Motor neuron (in vitro differentiated cells): ENCODE results near the gene CNGA3. TPM values are rescaled to one million over a fixed set of nuclear protein-coding genes. Genes with fewer than 3 reads are reported as not detected.
"Not testable (repeated sequence)": the region's sequence is repeated elsewhere in the genome, so short reads cannot be mapped to it uniquely, and the experiment has no call there.

Experiments used
- ATAC-seq, 8 experiments: fragments of 200-7000 bp; cut with Tn5 transposase; replicated peaks in 6 of 8; 2 replicates each; pipeline ENCODE4 v1.8.0; 2021; ENCODE audit warnings: mild to moderate bottlenecking in 8 of 8, moderate library complexity in 8 of 8
- H3K27ac ChIP-seq, 2 donors: fragments of 250-450 bp; sonication (Bioruptor Pico); 2 replicates each; pipeline ENCODE4 v1.9.0; 2021; ENCODE audit warnings: antibody characterized with exemption in 2 of 2, mild to moderate bottlenecking in 2 of 2, moderate library complexity in 1 of 2
- H3K4me1 ChIP-seq, 2 donors: fragments of 250-450 bp; sonication (Bioruptor Pico); replicated peaks in 1 of 2; 2 replicates each; pipeline ENCODE4 v1.6.1; 2021; ENCODE audit warnings: antibody characterized with exemption in 2 of 2, mild to moderate bottlenecking in 2 of 2, moderate library complexity in 1 of 2
- H3K4me3 ChIP-seq, 5 donors: fragments of 250-450 bp; sonication (Bioruptor Pico); 2 replicates each; pipeline ENCODE4 v1.9.0; 2021; ENCODE audit warnings: antibody characterized with exemption in 5 of 5, mild to moderate bottlenecking in 5 of 5, moderate library complexity in 4 of 5
- WGBS, 10 experiments: fragments of 450-650 bp; shearing (Covaris generic); methylation state at CpG; one replicate each; pipeline ENCODE4 v1.0.0; 2022; 5-methylcytosine and 5-hydroxymethylcytosine counted together
- in situ Hi-C, 9 experiments: fragments of 400-800 bp; cut with MboI; loops; one replicate each; pipeline ENCODE4 v1.15.0; 2021; ENCODE audit warnings: low sequenced_read_pairs in 9 of 9, low pct_unique_long_range_greater_than_20kb in 2 of 9; ENCODE audit not compliant: unreplicated experiment in 9 of 9
- total RNA-seq, 8 experiments: library from RNA; unstranded; fragments of 300-600 nt; gene quantifications; 2 replicates each; pipeline versions ENCODE4 v1.2.3 to v1.2.4, GENCODE V29; 2022

The CNGA3 gene
- total RNA-seq, 8 experiments from 2014 or later, result 1.1 to 13.5 (median 3.1) TPM

GRCh38 chr2:98311090-98311489, 35.2 kb upstream of the CNGA3 start:
- in situ Hi-C loops, result no loop called here
- Histone ChIP-seq H3K4me1 (peaks cover 6 to 11% of the 10 kb centered on the region in 2 donors), H3K4me3 (no peak overlapping the region), H3K27ac (no peak overlapping the region)
- ATAC-seq, result no peak
- WGBS, 10 experiments, result 20 to 100% (median 80%) methylated on average over 1 to 3 of the region's 3 CpGs

- in situ Hi-C loops, result no loop called here
- H3K4me3 ChIP-seq, result no peak overlapping the region
- WGBS, 10 experiments, result 49 to 100% (median 95%) methylated on average over 1 to 12 of the region's 33 CpGs
- no peak overlapping the region for H3K27ac ChIP-seq
- ATAC-seq, result no peak
- H3K4me1 ChIP-seq, result peaks cover 6 to 11% of the 10 kb centered on the region in 2 donors
Measured at GRCh38 chr2:98311771-98312545, 34.3 kb upstream of the CNGA3 start.

DNA sequence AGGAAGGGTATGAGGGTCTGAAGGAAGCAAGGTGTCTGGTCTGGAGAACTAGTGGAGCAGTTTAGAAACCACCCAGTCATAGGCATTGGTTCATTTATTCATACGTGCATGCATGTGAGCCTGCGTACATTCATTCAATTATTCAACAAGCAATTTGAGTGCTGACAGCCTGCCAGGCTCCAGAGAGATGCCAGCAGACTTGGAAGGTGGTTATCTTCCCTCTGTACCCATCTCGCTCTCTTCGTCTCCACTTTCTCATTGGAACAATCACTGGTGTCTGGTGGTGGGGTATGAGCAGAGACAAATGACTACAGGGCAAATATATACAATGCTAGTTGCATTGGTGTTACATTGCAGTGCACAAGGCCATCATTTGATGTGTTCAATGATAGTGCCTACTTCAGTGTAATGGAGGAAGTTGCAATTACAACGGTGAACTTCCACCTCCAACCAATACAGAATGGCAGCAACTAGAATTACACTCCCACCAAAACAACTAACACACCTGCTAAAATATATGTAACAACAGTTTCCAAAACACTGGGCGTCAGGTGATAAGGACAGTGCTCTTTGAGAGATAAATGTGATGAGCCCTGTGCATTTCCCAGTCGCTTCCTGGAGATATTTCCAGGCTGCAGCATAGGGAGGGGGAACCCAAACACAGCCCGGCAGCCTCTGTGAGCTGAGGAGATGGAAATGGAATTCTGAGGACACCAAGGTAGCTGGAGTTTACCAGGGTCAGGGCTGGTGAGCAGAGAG, 32.6 kb upstream of the CNGA3 start:
- in situ Hi-C loops, result no loop called here
- H3K27ac ChIP-seq, result no peak overlapping the region
- H3K4me3 ChIP-seq, result no peak overlapping the region
- ATAC-seq, result peak in 1 of 8 experiments; percentile 23
- WGBS, 10 experiments, result 40 to 100% (median 92%) methylated on average over 2 to 5 of the region's 8 CpGs; no CpG with 5 or more reads in 1 of the 10 experiments
- H3K4me1 ChIP-seq, result peaks cover 6 to 8% of the 10 kb centered on the region in 2 donors

DNA sequence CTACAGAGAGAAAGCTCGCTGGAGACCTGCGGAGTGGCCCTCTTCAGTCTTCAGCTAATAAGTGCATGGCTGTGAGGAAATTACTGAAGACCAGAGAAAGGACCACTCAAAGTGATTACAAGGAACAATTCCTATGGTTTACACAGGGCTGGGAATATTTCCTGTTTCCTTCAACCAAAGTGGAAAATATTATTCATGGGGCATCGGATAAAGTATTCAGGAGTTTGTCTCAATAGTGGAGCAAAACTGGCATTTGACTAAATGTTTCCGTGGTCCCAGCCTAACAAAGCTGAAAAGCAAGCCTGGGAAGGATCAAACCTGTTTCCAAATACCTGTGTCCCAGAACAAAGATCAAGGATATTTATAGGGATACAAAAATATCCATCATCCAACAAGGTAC, 32.0 kb upstream of the CNGA3 start:
- Histone ChIP-seq H3K4me1 (peaks cover 6 to 7% of the 10 kb centered on the region in 2 donors), H3K4me3 (no peak overlapping the region), H3K27ac (no peak overlapping the region)
- in situ Hi-C loops, result no loop called here
- no peak for ATAC-seq
- WGBS, 10 experiments, result 67 to 100% (median 85%) methylated on average over 1 to 4 of the region's 4 CpGs; no CpG with 5 or more reads in 2 of the 10 experiments

GRCh38 chr2:98315957-98316356, 30.3 kb upstream of the CNGA3 start:
- Histone ChIP-seq H3K4me3 (no peak overlapping the region), H3K4me1 (no peaks in the 10 kb centered on the region), H3K27ac (no peak overlapping the region)
- no peak for ATAC-seq
- 56 to 100% (median 100%) methylated on average over 1 to 2 of the region's 2 CpGs; no CpG with 5 or more reads in 2 of the 10 experiments for WGBS, 10 experiments
- in situ Hi-C loops, result no loop called here

DNA sequence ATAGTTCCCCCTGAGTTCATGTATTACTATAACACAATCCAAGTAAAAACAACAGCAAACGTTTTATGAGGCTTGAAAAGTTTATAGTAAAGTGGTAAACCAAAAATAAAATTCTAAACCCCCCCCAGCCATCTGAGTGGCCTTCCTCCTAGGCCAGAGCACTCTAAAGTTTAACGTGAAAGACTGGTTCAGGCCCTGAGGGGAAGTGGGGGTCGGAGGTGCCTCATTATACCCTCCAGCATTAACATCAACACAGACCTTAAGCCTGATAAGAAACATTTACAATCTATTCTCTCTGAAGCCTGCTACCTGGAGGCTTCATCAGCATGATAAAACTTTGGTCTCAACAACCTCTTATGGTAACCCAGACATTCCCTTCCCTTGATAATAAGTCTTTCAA, 29.0 kb upstream of the CNGA3 start:
- in situ Hi-C loops, result no loop called here
- no peak for ATAC-seq
- H3K4me3 ChIP-seq, result no peak overlapping the region
- H3K4me1 ChIP-seq, result no peaks in the 10 kb centered on the region
- no peak overlapping the region for H3K27ac ChIP-seq
- 0 to 44% (median 17%) methylated on average over 1 to 3 of the region's 3 CpGs; no CpG with 5 or more reads in 3 of the 10 experiments for WGBS, 10 experiments

- ATAC-seq, H3K4me3 ChIP-seq, in situ Hi-C loops, H3K4me1 ChIP-seq, H3K27ac ChIP-seq: not testable (repeated sequence)
- WGBS, 10 experiments, result 50 to 100% (median 91%) methylated on average over 2 to 3 of the region's 3 CpGs; no CpG with 5 or more reads in 2 of the 10 experiments
Measured at GRCh38 chr2:98320171-98320570, 26.1 kb upstream of the CNGA3 start.

GRCh38 chr2:98324181-98324580, 22.1 kb upstream of the CNGA3 start:
- 0 to 100% (median 84%) methylated on average over 1 to 2 of the region's 2 CpGs; no CpG with 5 or more reads in 2 of the 10 experiments for WGBS, 10 experiments
- Histone ChIP-seq H3K27ac (no peak overlapping the region), H3K4me1 (no peaks in the 10 kb centered on the region), H3K4me3 (no peak overlapping the region)
- ATAC-seq, result peak in 2 of 8 experiments; percentile 85 to 88
- in situ Hi-C loops, result no loop called here

- in situ Hi-C loops, result no loop called here
- Histone ChIP-seq H3K4me1 (peaks cover 0 to 4% of the 10 kb centered on the region in 2 donors), H3K27ac (no peak overlapping the region), H3K4me3 (no peak overlapping the region)
- no peak for ATAC-seq
- WGBS, 10 experiments, result 71 to 100% (median 97%) methylated on average over 1 to 4 of the region's 4 CpGs
Measured at GRCh38 chr2:98327776-98328175, 18.5 kb upstream of the CNGA3 start.

DNA sequence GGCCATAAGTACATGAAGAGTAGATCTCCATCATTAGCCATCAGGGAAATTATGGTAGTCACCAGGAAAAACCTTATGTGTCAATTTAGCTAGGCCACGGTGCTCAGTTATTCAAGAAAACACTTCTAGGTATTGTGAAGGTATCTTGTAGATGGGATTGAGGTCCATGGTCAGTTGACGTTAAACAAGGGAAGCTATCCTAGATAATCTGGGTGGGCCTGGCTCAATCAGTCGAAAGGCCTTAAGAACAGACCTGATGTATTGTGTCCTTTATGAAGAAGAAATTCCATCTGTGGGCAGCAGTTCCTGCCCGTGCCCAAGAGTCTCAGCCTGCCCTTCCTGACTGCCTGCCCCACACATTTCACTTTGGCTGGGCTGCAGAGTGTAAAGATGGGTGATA, 16.7 kb upstream of the CNGA3 start:
- in situ Hi-C loops, result no loop called here
- Histone ChIP-seq H3K4me1 (peaks cover 12 to 22% of the 10 kb centered on the region in 2 donors), H3K27ac (no peak overlapping the region), H3K4me3 (no peak overlapping the region)
- WGBS, 10 experiments, result 0 to 100% (median 80%) methylated on average over 1 to 4 of the region's 4 CpGs; no CpG with 5 or more reads in 2 of the 10 experiments
- no peak for ATAC-seq

DNA sequence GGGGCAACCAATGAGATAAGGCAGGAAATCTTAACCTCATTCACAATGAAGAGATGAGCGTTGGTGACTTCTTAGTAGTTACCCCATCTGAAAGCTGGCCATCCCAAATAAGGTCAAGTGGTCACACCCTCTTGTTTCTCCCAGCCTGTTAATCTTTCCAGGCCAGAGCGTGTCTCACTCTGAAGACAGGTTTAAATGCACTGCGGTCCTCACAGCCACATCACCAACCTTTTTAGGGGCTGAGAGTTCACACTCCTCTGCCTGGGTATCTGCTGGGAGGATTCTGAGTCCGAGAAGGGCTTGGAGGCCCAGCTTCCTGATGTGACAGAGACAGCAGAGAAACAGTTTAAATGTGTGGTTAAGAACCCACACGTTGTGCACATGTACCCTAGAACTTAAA, 13.3 kb upstream of the CNGA3 start:
- Histone ChIP-seq H3K4me1 (peaks cover 20 to 31% of the 10 kb centered on the region in 2 donors), H3K4me3 (no peak overlapping the region), H3K27ac (no peak overlapping the region)
- 61 to 96% (median 79%) methylated on average over 2 to 4 of the region's 5 CpGs; no CpG with 5 or more reads in 4 of the 10 experiments for WGBS, 10 experiments
- no peak for ATAC-seq
- in situ Hi-C loops, result no loop called here

DNA sequence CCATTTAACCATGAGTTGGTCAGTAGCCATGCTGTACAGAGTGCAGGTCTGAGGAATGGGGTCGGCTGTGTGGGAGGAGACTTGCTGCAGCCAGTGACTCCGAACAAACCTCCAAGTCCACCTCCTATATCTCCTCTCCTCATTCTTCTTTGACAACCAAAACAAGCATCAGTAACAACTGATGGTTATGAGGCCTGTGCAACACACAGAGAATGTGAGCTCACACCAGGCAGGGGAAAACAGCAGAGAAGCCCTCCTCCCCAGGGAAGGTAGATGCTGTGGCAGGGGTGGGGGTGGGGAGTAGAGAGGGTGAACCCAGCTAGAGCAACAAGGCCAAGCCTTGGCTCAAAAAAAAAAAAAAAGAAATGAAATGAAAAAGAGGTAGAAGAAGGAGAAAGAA, 12.3 kb upstream of the CNGA3 start:
- H3K4me1 ChIP-seq, result peaks cover 20 to 31% of the 10 kb centered on the region in 2 donors
- ATAC-seq, result peak in 6 of 8 experiments; percentile 8 to 72 (median 63)
- in situ Hi-C loops, result no loop called here
- WGBS, 10 experiments, result 0% methylated on average over 1 of the region's 2 CpGs; no CpG with 5 or more reads in 9 of the 10 experiments
- peak overlapping the region; percentile 57 to 72 for H3K27ac ChIP-seq
- peak overlapping the region in 1 of 5 donors; percentile 2 for H3K4me3 ChIP-seq

DNA sequence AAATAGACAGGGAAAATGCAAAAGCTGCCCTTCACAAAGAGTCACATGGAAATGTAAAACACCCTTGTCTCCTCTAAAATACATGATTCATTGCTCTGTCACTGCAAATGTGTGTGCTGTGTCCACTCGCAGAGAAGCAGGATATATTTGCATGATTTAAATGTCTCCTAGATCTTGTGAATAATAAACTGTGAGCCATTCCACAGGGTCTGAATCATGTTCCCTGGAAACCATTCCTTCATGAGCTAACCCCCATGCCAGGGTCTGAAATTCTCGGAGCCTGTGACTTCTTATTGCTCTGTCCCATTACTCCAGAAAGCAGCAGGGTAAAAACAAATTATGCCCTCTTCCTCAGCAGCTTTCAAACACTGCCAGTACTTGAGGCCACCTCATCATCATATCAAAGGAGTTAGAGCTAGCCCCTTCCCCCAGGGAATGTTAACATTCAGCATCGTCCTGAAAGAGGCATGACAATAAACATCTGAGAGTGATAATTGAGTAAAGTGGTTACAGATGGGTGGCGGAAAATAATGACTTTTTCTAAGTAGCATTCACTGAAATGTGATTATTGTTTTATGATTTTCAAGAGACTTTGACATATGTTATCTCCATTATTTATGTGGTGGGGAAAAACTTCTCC, 11.7 kb upstream of the CNGA3 start:
- H3K4me1 ChIP-seq, result peaks cover 20 to 31% of the 10 kb centered on the region in 2 donors
- H3K4me3 ChIP-seq, result no peak overlapping the region
- no peak overlapping the region for H3K27ac ChIP-seq
- 0 to 8% (median 0%) methylated on average over 1 to 4 of the region's 4 CpGs; no CpG with 5 or more reads in 1 of the 10 experiments for WGBS, 10 experiments
- ATAC-seq, result peak; percentile 92 to 100 (median 96)
- in situ Hi-C loops, result no loop called here
